ENCODE measurements around the gene MTFR2.

The MTFR2 gene

GRCh38 chr6:136184738-136185137 lies 65.4 kb downstream of the MTFR2 start (continued):
- TF ChIP-seq KLF7 (tag by site-specific recombination; IDR thresholded peaks at IDR 0.05; ENCODE audit: borderline replicate concordance) = no peak
- TF ChIP-seq GFI1B (tag by site-specific recombination; IDR thresholded peaks at IDR 0.05) = no peak
- no peak for TF ChIP-seq ZEB2 (tag by site-specific recombination; IDR thresholded peaks at IDR 0.05)
- TF ChIP-seq ZSCAN23 (tag by site-specific recombination; IDR thresholded peaks at IDR 0.05) = no peak

DNA sequence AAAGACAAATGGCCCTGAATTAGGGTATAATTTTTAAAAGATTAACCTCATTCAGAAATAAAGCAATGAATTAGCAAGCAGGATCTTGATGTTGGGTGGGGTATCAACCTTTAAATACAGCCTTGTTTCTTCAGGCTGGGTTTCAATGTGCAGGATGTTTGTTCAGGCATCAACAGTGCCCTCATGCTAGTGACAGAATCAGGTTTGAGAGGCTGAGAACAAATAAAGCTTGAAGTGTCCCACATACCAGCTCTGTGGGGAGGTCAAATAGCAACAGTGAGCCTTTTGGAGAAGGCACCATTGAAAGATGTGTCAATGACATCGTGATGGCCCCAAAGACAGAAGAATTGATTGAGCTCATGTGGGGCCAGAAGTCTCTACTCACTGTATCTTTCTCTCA lies 68.2 kb downstream of the MTFR2 start:
- TF ChIP-seq ZNF140 (tag by site-specific recombination; IDR thresholded peaks at IDR 0.05) = no peak
- TF ChIP-seq ZNF514 (tag by site-specific recombination; IDR thresholded peaks at IDR 0.05) = no peak
- TF ChIP-seq, protein P1, sequence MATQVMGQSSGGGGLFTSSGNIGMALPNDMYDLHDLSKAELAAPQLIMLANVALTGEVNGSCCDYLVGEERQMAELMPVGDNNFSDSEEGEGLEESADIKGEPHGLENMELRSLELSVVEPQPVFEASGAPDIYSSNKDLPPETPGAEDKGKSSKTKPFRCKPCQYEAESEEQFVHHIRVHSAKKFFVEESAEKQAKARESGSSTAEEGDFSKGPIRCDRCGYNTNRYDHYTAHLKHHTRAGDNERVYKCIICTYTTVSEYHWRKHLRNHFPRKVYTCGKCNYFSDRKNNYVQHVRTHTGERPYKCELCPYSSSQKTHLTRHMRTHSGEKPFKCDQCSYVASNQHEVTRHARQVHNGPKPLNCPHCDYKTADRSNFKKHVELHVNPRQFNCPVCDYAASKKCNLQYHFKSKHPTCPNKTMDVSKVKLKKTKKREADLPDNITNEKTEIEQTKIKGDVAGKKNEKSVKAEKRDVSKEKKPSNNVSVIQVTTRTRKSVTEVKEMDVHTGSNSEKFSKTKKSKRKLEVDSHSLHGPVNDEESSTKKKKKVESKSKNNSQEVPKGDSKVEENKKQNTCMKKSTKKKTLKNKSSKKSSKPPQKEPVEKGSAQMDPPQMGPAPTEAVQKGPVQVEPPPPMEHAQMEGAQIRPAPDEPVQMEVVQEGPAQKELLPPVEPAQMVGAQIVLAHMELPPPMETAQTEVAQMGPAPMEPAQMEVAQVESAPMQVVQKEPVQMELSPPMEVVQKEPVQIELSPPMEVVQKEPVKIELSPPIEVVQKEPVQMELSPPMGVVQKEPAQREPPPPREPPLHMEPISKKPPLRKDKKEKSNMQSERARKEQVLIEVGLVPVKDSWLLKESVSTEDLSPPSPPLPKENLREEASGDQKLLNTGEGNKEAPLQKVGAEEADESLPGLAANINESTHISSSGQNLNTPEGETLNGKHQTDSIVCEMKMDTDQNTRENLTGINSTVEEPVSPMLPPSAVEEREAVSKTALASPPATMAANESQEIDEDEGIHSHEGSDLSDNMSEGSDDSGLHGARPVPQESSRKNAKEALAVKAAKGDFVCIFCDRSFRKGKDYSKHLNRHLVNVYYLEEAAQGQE (tag by site-specific recombination; IDR thresholded peaks at IDR 0.05) = no peak
- TF ChIP-seq ZNF37A (tag by site-specific recombination; IDR thresholded peaks at IDR 0.05) = no peak
- H3K4me3 ChIP-seq (ENCODE audit: low read depth, low read length) = no peak overlapping the region
- no peak overlapping the region for H3K27ac ChIP-seq (ENCODE audit: extremely low read depth, low read depth, low read length)
- CTCF ChIA-PET = interaction anchor here (0.7 to 1.4 kb wide), 3 partner anchors 9 to 45 kb away, joined by 3 to 4 read pairs (median 3); no protein-coding TSS in a partner anchor
- no peaks in the 10 kb centered on the region for H3K9me3 ChIP-seq (ENCODE audit: control insufficient read depth, insufficient read depth, low read depth, low read length)
- POLR2A ChIA-PET = no interaction called here
- no peaks in the 10 kb centered on the region for H3K36me3 ChIP-seq (ENCODE audit: control insufficient read depth in 2 of 2, insufficient read depth in 1 of 2, low read length in 2 of 2)
- no peaks in the 10 kb centered on the region for H3K4me1 ChIP-seq (ENCODE audit: control insufficient read depth, insufficient read depth, low read length)

GRCh38 chr6:136181512-136181833 lies 68.6 kb downstream of the MTFR2 start:
- POLR2A ChIA-PET = no interaction called here
- CTCF ChIA-PET = interaction anchor here (0.7 to 1.4 kb wide), 3 partner anchors 9 to 45 kb away, joined by 3 to 4 read pairs (median 3); no protein-coding TSS in a partner anchor
- H3K36me3 ChIP-seq (ENCODE audit: control insufficient read depth in 2 of 2, insufficient read depth in 1 of 2, low read length in 2 of 2) = no peaks in the 10 kb centered on the region
- no peak overlapping the region for H3K27ac ChIP-seq (ENCODE audit: extremely low read depth, low read depth, low read length)
- no peak overlapping the region for H3K4me3 ChIP-seq (ENCODE audit: low read depth, low read length)
- no peaks in the 10 kb centered on the region for H3K9me3 ChIP-seq (ENCODE audit: control insufficient read depth, insufficient read depth, low read depth, low read length)
- no peaks in the 10 kb centered on the region for H3K4me1 ChIP-seq (ENCODE audit: control insufficient read depth, insufficient read depth, low read length)
- TF ChIP-seq ZNF623 (tag by site-specific recombination; IDR thresholded peaks at IDR 0.05) (no peak), SETDB1 (IDR thresholded peaks at IDR 0.05; ENCODE audit: insufficient read length, low read length) (no peak), ZBTB49 (tag by site-specific recombination; IDR thresholded peaks at IDR 0.05; ENCODE audit: low read depth) (no peak), ZNF391 (tag by site-specific recombination; IDR thresholded peaks at IDR 0.05; ENCODE audit: borderline replicate concordance, low read depth) (no peak), PRDM1 (tag by site-specific recombination; IDR thresholded peaks at IDR 0.05) (no peak), ZNF501 (tag by site-specific recombination; IDR thresholded peaks at IDR 0.05) (no peak), ZNF664 (tag by site-specific recombination; IDR thresholded peaks at IDR 0.05) (no peak), ZNF2 (tag by site-specific recombination; IDR thresholded peaks at IDR 0.05) (no peak), ZNF350 (tag by site-specific recombination; IDR thresholded peaks at IDR 0.05) (no peak)
- TF ChIP-seq, protein P1 (tag by site-specific recombination; IDR thresholded peaks at IDR 0.05) = no peak
- TF ChIP-seq, protein P2, sequence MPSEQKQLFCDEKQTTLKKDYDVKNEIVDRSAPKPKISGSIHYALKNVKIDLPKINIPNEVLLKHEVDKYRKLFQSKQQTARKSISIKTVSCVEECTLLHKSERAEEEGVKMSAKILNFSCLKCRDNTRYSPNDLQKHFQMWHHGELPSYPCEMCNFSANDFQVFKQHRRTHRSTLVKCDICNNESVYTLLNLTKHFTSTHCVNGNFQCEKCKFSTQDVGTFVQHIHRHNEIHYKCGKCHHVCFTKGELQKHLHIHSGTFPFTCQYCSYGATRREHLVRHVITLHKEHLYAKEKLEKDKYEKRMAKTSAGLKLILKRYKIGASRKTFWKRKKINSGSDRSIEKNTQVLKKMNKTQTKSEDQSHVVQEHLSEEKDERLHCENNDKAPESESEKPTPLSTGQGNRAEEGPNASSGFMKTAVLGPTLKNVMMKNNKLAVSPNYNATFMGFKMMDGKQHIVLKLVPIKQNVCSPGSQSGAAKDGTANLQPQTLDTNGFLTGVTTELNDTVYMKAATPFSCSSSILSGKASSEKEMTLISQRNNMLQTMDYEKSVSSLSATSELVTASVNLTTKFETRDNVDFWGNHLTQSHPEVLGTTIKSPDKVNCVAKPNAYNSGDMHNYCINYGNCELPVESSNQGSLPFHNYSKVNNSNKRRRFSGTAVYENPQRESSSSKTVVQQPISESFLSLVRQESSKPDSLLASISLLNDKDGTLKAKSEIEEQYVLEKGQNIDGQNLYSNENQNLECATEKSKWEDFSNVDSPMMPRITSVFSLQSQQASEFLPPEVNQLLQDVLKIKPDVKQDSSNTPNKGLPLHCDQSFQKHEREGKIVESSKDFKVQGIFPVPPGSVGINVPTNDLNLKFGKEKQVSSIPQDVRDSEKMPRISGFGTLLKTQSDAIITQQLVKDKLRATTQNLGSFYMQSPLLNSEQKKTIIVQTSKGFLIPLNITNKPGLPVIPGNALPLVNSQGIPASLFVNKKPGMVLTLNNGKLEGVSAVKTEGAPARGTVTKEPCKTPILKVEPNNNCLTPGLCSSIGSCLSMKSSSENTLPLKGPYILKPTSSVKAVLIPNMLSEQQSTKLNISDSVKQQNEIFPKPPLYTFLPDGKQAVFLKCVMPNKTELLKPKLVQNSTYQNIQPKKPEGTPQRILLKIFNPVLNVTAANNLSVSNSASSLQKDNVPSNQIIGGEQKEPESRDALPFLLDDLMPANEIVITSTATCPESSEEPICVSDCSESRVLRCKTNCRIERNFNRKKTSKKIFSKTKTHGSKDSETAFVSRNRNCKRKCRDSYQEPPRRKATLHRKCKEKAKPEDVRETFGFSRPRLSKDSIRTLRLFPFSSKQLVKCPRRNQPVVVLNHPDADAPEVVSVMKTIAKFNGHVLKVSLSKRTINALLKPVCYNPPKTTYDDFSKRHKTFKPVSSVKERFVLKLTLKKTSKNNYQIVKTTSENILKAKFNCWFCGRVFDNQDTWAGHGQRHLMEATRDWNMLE (tag by site-specific recombination; conservative IDR thresholded peaks at IDR 0.05; ENCODE audit: low read depth) = no peak
- TF ChIP-seq, protein P3, sequence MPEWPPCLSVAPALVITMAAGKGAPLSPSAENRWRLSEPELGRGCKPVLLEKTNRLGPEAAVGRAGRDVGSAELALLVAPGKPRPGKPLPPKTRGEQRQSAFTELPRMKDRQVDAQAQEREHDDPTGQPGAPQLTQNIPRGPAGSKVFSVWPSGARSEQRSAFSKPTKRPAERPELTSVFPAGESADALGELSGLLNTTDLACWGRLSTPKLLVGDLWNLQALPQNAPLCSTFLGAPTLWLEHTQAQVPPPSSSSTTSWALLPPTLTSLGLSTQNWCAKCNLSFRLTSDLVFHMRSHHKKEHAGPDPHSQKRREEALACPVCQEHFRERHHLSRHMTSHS (tag by site-specific recombination; IDR thresholded peaks at IDR 0.05) = no peak
